A673 (cell line): ENCODE measurements around the gene KDM4D.

Experiments used
- CTCF ChIP-seq: fragments of 300-800, 200-600 bp; sonication (generic); conservative IDR thresholded peaks from 2 replicates; pipeline ENCODE4 v1.5.1; 2017; ENCODE audit warnings: low read depth, mild to moderate bottlenecking, antibody characterized with exemption, low read length, moderate library complexity, mixed read lengths
- EZH2 ChIP-seq: fragments of 200-600 bp; sonication (generic); IDR thresholded peaks from 2 replicates; pipeline ENCODE4 v1.6.1; 2017; ENCODE audit warnings: borderline replicate concordance, low read depth, mild to moderate bottlenecking, mixed read lengths, antibody characterized with exemption, low read length; ENCODE audit not compliant: poor library complexity, severe bottlenecking

GRCh38 chr11:95003716-95004115 is 30.2 kb downstream of the KDM4D start:
- TF ChIP-seq CTCF (no peak), EZH2 (no peak)
